GM19193 (cell line): ENCODE measurements around the gene MRPL19.

Source experiments
- POLR2A ChIP-seq: IDR thresholded peaks from 4 replicates; pipeline ENCODE4 v1.6.1; 2011; ENCODE audit not compliant: insufficient read depth, insufficient read length; ENCODE audit errors: extremely low read depth

Gene MRPL19

DNA sequence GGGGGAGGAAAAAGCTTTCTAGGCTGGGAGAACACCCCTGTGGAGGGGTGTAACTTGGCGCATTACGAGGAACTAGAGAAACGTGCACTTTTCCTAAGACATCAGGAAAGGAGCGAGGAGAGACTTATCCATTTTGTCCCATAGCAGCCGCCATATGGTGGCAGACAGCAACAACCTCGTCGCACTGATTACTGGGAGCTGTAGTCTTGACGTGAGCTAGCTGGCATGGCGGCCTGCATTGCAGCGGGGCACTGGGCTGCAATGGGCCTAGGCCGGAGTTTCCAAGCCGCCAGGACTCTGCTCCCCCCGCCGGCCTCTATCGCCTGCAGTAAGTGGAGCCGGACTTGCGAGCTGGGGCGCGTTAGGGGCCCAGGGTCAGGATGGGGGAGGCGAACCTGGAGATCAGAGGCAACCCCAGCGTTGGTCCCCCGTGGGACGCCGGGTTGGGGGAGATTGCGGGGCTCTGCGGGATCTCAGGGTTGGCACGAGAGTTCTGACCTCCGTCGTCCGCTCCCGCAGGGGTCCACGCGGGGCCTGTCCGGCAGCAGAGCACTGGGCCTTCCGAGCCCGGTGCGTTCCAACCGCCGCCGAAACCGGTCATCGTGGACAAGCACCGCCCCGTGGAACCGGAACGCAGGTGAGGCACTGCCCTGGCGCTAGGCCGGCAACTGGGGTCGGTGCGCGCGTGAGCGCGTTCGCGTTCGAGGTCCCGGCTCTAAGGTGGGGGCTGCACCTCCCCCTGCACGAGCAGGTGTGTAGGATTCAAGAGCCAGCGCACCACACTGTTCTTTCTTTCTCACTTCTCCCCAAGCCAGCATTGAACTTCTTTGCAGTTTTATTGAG is at the start of gene MRPL19:
Gene MRPL19 (plus strand): TSS at position 201 of the 843 bp plus-strand sequence. CDS start 25 bp downstream, at position 226.
- peak; percentile 59 for TF ChIP-seq POLR2A

DNA sequence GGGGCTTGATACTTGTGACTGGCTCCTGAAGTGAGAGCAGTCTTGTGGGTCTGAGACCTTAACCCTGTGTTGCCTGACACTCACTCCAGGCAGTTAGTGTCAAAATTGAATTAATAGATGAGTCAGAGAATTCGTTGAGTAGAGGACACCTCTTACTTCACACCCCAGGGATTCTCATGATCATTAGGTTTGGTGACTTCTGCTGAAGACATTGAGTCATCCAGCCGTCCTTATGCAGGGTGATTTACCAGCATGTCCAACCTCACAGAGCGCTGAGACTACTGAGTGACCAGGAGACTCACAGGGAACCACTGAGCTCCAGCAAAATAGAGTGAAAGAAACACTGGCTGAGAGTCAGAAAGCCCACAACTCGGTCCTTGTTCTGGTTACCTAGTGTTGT is 49.8 kb upstream of the MRPL19 start:
- TF ChIP-seq POLR2A: no peak

DNA sequence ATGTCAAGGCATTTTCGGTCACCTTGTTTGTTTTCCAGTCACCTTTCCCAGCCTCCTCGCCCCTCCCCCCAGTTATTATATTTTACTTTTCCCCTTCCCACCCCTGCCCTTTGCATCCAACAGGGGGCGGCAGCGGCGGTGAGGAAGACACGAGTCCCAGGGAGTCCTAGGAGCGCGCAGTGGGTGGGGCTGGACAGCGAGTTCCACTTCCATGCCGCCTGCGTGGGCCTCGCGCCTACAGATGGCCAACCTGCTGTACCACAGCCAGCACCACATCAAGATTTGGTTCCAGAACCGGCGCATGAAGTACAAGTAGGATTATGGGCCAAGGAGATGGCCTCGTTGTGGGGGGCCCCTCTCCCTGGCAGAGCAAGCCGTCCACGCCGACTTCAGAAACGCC is 48.6 kb upstream of the MRPL19 start:
- no peak for TF ChIP-seq POLR2A

DNA sequence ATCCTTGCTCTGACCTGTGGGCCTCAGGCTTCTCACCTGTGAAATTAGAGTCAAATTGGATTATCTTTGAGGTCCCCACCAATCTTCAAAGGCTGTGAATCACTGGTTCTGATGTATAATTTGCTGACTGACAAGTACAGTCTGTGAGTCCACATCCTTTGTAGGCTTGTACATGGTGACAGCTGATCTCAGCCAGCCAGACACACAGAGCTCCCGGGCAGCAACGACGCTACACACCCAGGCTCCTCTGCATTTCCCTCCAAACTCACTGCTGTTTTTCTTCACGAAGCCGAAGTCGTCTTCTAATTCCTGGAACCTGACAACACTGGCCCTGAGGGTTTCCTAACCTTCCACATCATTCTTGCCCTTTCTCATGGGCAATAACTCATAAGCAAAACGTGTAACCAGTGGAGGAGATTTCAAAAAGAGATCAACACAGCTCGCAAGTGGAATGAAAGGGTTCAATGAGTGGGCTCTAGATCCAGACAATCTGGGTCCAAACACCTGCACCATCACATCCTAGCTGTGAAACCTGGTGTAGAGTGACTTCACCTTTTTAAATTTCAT is 47.9 kb upstream of the MRPL19 start:
- TF ChIP-seq POLR2A: no peak

- no peak for TF ChIP-seq POLR2A
These were observed 46.0 kb upstream of the MRPL19 start for GRCh38 chr2:75600461-75601011.

DNA sequence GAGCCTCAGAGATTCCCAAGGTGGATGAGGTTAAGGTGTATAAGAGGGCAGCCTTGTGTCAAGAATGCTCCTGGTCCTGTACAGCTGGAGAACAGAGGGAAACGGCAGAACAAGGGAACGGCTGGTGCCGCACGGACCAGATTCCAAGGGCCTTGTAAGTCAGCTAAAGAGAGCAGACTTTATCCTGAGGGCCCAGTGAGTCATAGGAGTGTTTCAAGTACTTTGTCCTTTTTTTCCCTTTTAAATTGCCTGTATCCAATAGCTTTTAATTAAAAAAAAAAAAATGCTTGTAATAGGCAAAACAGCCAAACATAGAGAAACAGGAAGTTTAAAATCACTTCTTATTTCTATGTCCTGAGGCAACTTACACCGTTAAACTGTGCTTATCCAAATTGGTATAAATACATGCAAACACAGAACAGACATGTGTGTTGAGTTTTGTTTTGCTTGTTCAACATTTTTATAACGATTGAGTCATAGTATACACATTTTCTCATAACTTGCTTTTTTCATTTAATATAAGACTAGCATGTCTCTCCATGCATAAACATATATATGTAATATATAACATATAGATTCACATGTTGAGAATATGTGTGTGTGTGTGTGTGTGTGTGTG is 43.8 kb upstream of the MRPL19 start:
- no peak for TF ChIP-seq POLR2A

GRCh38 chr2:75603477-75603876 is 43.1 kb upstream of the MRPL19 start:
- no peak for TF ChIP-seq POLR2A

DNA sequence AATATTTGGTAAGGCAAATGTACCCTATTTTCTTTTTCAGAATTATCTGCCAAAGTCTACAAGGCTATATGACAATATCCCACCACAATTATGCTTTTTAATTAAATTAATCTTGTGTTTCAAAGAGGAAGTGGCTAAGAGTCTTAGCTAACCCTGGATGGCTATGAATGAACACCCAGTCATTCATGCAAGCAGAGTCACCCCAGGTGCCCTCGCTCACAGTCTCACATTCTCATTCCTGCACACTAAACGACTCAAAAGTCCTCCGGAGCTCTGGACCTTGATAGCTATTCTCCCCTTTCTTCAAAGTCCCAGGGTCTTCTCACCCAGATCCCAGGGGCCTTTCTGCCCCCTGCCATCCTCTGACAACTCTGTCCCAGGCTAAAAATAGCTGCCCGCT is 42.1 kb upstream of the MRPL19 start:
- no peak for TF ChIP-seq POLR2A

DNA sequence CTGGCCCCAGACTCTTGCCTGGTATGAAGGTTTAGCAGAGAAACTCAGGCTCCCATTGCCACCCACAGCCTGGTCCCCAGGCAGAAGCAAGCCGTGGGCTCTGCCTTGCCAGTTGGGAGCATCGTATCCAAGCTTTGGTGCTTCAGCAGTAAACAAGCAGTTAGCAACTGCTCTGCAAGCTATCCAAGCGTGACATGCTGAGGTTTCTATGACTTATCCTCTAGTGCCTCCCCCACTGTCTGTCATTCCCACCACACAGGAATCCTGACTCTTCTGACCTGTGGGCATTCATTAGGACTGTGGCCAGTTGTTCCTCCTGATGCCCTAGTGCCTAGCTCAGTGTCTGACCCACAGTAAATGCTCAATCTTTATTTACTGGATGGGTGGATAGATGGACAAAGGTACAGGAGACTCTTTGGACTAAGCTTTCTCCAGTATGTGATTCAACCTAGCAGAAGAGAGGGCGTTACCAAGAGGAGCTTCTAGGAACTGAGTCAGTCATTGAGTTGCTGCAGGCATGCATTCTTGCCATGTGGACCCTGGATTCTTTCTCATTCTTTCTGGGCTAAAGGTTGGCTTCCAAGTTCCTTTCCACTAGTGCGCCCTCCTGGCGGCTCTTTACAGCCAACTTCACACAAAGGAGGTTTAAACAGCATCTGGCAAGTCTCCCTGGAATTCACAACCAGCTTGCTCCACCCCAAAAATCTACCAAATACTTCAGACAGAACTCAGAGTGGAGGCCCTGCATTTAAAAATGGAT is 40.6 kb upstream of the MRPL19 start:
- no peak for TF ChIP-seq POLR2A

GRCh38 chr2:75606761-75607399 is 39.7 kb upstream of the MRPL19 start:
- TF ChIP-seq POLR2A: no peak

DNA sequence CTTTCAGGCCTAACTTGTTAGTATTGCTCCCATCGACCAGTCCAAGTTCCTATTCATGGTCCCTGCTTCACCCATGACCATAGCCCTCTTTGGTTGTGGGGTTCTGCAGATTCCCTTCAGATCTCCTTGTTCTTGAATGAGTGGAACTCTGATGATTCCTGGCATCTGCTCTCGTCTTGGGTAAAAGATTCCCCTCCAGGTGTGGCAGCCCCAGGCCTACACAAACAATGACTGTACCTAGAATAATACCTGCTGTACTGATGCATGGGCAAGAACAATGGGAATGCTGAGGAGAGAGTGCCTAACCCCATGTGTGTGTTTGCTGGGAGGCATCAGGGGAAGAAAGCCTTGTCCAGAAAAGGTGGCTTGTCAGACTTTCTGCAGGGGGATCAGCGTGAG is 39.2 kb upstream of the MRPL19 start:
- no peak for TF ChIP-seq POLR2A

- no peak for TF ChIP-seq POLR2A
These were observed 38.4 kb upstream of the MRPL19 start for GRCh38 chr2:75607988-75608683.

- no peak for TF ChIP-seq POLR2A
These were observed 37.8 kb upstream of the MRPL19 start for GRCh38 chr2:75608684-75609333.

DNA sequence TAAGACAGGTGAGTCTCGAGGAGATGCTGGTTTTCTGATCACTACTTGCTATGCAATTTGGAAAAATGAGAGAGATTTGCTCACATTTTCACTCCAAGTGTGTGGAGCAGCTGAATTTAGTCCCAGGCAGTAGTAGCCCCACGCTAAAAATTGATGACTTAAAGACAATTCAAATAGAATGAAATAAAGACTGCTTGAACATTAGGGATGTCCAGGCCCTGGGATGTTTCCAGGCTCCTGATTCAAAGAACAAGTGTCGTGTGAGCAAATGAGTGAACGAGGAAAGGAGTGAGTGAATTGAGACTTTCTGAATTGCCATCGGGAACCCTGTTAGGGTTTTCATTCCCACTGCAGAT is 37.3 kb upstream of the MRPL19 start:
- TF ChIP-seq POLR2A: no peak

DNA sequence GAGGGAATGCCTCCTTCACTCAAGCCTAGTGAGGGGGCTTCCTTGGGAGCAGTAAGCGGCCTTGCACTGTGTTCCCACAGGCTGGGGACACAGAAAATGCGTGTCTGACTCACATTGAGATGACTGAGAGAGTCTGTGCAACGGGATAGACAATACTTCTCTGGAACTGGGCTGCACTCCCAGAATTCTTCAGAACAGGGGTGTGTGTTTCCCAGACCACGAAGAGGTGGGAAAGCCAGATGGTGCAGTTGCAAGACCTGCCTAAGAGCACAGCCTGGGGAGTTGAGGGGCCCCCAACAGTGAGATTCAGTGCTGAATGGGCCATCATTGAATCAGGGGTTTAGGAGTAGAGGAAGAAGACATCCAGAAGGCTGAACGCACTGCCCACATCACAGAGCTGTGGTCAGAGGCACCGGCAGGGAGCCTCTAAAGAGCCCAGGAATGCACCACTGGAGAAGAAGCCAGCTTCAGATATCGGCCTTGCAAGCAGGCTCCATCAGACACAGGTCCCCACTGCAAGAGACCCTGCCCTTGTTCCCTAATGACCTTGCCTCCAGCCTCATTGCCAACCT is 36.6 kb upstream of the MRPL19 start:
- no peak for TF ChIP-seq POLR2A
